GM12872 (cell line): ENCODE data around the gene BDKRB1.

ENCODE experiments used
- TF ChIP-seq, protein P1 (sequence below): IDR thresholded peaks from 3 replicates; pipeline ENCODE4 v1.5.1; 2011; ENCODE audit warnings: low read depth, mild to moderate bottlenecking, low read length, moderate library complexity; ENCODE audit not compliant: insufficient read depth

The BDKRB1 gene

DNA sequence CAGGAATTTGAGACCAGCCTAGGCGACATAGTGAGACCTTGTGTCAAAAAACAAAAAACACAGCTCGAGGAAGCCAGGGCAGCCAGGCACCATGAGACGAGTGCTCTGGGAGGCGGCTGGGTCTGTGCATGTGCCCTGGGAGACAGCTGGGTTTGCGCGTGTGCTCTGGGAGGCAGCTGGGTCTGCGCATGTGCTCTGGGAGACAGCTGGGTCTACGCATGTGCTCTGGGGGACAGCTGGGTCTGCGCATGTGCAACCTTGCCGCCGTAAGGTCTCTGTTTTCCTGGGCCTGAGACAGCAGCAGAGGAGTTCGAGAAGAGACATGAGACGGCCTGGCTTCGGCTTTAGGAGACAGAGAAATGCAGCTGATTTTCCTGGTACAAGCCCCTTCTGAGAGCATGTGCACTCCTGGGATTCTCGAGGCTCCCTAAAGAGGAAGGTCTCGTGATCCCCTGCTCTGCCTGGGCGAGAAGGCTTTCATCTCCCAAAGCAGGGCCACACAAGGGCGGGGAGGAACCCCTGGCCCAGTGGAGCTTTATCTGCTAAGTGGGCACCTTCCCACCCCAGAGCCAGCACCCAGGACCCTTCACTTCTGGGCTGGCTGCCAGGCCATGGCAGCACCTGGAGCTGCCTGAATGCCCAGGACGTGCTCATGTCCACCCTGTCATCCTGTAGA lies 3.5 kb upstream of the BDKRB1 start:
- TF ChIP-seq, protein P1, sequence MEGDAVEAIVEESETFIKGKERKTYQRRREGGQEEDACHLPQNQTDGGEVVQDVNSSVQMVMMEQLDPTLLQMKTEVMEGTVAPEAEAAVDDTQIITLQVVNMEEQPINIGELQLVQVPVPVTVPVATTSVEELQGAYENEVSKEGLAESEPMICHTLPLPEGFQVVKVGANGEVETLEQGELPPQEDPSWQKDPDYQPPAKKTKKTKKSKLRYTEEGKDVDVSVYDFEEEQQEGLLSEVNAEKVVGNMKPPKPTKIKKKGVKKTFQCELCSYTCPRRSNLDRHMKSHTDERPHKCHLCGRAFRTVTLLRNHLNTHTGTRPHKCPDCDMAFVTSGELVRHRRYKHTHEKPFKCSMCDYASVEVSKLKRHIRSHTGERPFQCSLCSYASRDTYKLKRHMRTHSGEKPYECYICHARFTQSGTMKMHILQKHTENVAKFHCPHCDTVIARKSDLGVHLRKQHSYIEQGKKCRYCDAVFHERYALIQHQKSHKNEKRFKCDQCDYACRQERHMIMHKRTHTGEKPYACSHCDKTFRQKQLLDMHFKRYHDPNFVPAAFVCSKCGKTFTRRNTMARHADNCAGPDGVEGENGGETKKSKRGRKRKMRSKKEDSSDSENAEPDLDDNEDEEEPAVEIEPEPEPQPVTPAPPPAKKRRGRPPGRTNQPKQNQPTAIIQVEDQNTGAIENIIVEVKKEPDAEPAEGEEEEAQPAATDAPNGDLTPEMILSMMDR, result no peak

DNA sequence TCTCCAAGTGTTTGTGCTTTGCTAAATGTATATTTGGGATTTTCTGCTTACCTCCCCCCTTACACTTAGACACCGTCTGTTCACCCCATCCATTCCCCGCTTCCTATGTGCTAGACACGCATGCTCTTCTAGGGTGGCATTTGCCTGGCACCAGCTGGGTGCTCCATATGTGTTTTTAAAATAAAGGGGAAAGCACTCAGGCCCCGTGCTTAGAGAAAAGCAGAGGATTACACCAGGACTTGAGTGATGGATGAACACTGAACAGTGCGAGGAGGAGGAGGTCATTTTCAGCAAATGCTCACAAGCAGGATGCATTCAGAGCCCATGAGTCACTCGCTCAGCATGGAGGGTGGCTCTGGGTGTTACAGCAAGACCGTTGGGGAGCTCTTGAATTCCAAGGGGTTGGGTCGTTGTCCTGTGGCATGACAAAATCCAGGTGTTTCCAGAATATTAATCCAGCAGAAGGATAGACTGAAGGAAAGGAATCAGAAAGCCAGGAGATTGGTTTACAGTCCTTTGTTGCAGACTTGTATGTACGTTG lies 2.9 kb upstream of the BDKRB1 start:
- TF ChIP-seq, protein P1, result no peak

DNA sequence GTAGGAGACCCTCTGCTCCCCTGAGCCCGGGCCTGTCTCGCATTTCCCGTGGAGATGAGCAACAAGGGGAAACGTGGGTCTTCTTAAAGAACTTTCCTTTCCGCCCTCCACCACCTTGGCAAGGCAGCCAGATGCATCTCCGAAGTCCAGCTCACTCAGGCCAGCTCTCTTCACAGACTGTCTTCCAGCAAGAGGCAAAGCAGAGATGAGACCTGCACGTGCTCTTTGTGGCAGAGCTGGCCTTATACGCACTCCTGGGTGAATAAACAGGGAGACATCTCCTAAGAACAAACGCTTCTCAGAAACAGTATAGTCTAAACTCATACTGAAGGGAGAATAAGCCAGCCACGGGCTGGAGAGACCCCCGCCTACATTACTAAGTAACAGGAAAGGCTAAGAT lies 1.3 kb upstream of the BDKRB1 start:
- TF ChIP-seq, protein P1, result no peak

DNA sequence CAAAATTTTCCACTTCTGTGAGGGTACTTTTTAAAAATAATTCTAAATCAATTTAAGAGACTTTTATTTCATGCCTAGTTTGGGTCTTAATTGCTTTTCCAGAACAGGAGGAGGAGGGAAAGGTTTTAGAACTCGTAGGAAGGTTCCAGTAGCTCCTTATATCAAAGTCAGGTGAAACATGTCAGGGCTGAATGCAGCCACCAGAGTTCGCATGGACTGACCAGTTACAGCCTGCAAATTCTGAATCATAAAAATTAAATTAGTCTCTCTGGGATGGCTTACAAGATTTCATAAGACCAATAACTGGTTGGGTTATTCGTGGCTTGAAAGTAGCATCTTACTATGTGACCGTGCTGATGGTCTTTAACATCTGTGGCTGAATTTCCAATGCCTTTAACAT lies 397 bp downstream of the BDKRB1 start:
- TF ChIP-seq, protein P1, result no peak

DNA sequence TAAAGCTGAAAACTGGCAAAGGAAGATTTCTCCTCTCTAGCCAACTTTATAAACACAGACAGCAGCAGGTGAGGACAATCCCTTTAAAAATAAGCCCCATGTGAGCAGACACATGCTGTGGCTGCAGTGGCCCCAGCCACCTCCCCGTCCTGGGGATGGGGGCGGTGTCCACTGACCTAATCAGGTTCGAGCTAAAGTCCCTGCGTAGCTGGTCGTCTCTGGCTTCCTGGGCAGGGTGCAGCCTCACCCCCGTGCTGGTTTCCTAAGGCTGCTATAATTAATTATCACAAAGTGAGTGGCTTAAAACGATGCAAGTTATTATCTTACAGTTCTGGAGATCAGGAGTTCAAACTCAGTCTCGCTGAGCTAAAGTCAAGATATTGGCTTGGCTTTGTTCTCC lies 1.0 kb downstream of the BDKRB1 start:
- TF ChIP-seq, protein P1, result no peak

- TF ChIP-seq, protein P1, result no peak
Observed at GRCh38 chr14:96257900-96258299, 1.9 kb downstream of the BDKRB1 start.

DNA sequence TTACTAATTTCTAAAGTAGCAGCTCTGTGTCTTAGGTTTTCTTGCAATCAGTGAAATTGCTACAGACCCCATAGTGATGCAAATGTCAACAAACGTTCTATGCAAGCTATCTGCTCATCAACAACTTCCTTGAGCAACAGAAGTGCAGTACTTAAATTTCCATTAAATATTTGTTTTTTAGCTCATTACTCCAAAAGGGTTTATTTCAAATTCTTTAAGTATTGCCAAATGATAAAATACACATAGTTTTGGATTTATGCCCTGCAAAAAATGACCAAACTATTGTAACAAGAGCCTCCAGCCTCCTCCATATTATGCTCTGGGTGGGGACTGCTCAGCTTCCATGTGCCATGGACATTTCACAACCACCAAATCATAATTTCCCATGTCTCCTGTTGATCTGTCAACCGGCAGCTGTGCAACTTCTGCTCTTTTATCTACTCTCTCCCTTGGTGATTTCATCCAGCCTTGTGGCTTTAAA lies 4.4 kb downstream of the BDKRB1 start:
- TF ChIP-seq, protein P1, result no peak
